ENCODE data around the gene LTBP2. TPM values are rescaled to one million over a fixed set of nuclear protein-coding genes. Genes with fewer than 3 reads are reported as not detected.

LTBP2 gene
- total RNA-seq, 1 experiment from 2014 or later: 17.4 TPM

- no peaks in the 10 kb centered on the region for H3K36me3 ChIP-seq (ENCODE audit: low read depth, low read length)
- no TSS peak for BruUV-seq (replicated peaks)
- no peak for ATAC-seq
- no peaks in the 10 kb centered on the region for H3F3A ChIP-seq (ENCODE audit: low read length, unreplicated experiment)
- H3K9ac ChIP-seq (ENCODE audit: low read length): no peak overlapping the region
- H3K4me3 ChIP-seq (ENCODE audit: low read length): no peak overlapping the region
- TF ChIP-seq EZH2 (IDR thresholded peaks at IDR 0.05; ENCODE audit: low read length, unreplicated experiment) (no peak), CTCF (conservative IDR thresholded peaks at IDR 0.05; ENCODE audit: low read depth, low read length) (no peak), EZH2phosphoT487 (IDR thresholded peaks at IDR 0.05; ENCODE audit: borderline replicate concordance, low read length) (no peak)
- H3K27me3 ChIP-seq (ENCODE audit: low read length): no peaks in the 10 kb centered on the region
- H3K9me2 ChIP-seq (replicated peaks; ENCODE audit: low read length): no peaks in the 10 kb centered on the region
- no peak overlapping the region for H2AFZ ChIP-seq (ENCODE audit: low read length)
- no peak overlapping the region for H3K4me2 ChIP-seq (ENCODE audit: low read length)
- no peak for DNase-seq
- CTCF ChIA-PET: no interaction called here
- H3K79me2 ChIP-seq (ENCODE audit: low read length): no peaks in the 10 kb centered on the region
- peaks cover 3% of the 10 kb centered on the region for H3K4me1 ChIP-seq (ENCODE audit: insufficient read depth, low read length)
- intact Hi-C loops (cut with micrococcal nuclease): no loop called here
- no peak overlapping the region for H3K27ac ChIP-seq (ENCODE audit: low read length)
- POLR2A ChIA-PET (ENCODE audit: unreplicated experiment): no interaction called here
- no peaks in the 10 kb centered on the region for H3K9me3 ChIP-seq (ENCODE audit: low read length)
- no peaks in the 10 kb centered on the region for H4K20me1 ChIP-seq (ENCODE audit: low read length)
Measured at GRCh38 chr14:74543771-74544438, 68.1 kb downstream of the LTBP2 start.

GRCh38 chr14:74542056-74542685 is 69.9 kb downstream of the LTBP2 start:
- H3K4me1 ChIP-seq (ENCODE audit: insufficient read depth, low read length): no peaks in the 10 kb centered on the region
- ChIA-PET CTCF (no interaction called here), POLR2A (ENCODE audit: unreplicated experiment) (no interaction called here)
- no TSS peak for BruUV-seq (replicated peaks)
- no peak overlapping the region for H3K27ac ChIP-seq (ENCODE audit: low read length)
- no peaks in the 10 kb centered on the region for H3K36me3 ChIP-seq (ENCODE audit: low read depth, low read length)
- no peaks in the 10 kb centered on the region for H3K79me2 ChIP-seq (ENCODE audit: low read length)
- ATAC-seq (no peak), DNase-seq (no peak)
- TF ChIP-seq EZH2 (IDR thresholded peaks at IDR 0.05; ENCODE audit: low read length, unreplicated experiment): no peak
- no peak for TF ChIP-seq CTCF (conservative IDR thresholded peaks at IDR 0.05; ENCODE audit: low read depth, low read length)
- H3F3A ChIP-seq (ENCODE audit: low read length, unreplicated experiment): no peaks in the 10 kb centered on the region
- no peak overlapping the region for H3K9ac ChIP-seq (ENCODE audit: low read length)
- no peaks in the 10 kb centered on the region for H3K27me3 ChIP-seq (ENCODE audit: low read length)
- no peaks in the 10 kb centered on the region for H4K20me1 ChIP-seq (ENCODE audit: low read length)
- no peaks in the 10 kb centered on the region for H3K9me2 ChIP-seq (replicated peaks; ENCODE audit: low read length)
- no peak overlapping the region for H3K4me2 ChIP-seq (ENCODE audit: low read length)
- no peaks in the 10 kb centered on the region for H3K9me3 ChIP-seq (ENCODE audit: low read length)
- intact Hi-C loops (cut with micrococcal nuclease): no loop called here
- no peak overlapping the region for H3K4me3 ChIP-seq (ENCODE audit: low read length)
- no peak overlapping the region for H2AFZ ChIP-seq (ENCODE audit: low read length)

- no peak overlapping the region for H3K9ac ChIP-seq (ENCODE audit: low read length)
- CTCF ChIA-PET: no interaction called here
- POLR2A ChIA-PET (ENCODE audit: unreplicated experiment): no interaction called here
- TF ChIP-seq CTCF (conservative IDR thresholded peaks at IDR 0.05; ENCODE audit: low read depth, low read length) (no peak), EZH2 (IDR thresholded peaks at IDR 0.05; ENCODE audit: low read length, unreplicated experiment) (no peak), EZH2phosphoT487 (IDR thresholded peaks at IDR 0.05; ENCODE audit: borderline replicate concordance, low read length) (no peak)
- BruUV-seq (replicated peaks): no TSS peak
- H3K9me2 ChIP-seq (replicated peaks; ENCODE audit: low read length): no peaks in the 10 kb centered on the region
- no peaks in the 10 kb centered on the region for H3K9me3 ChIP-seq (ENCODE audit: low read length)
- H3K4me2 ChIP-seq (ENCODE audit: low read length): no peak overlapping the region
- no peak overlapping the region for H3K27ac ChIP-seq (ENCODE audit: low read length)
- no peaks in the 10 kb centered on the region for H3K27me3 ChIP-seq (ENCODE audit: low read length)
- no peak overlapping the region for H3K4me3 ChIP-seq (ENCODE audit: low read length)
- no peak overlapping the region for H2AFZ ChIP-seq (ENCODE audit: low read length)
- H3K79me2 ChIP-seq (ENCODE audit: low read length): no peaks in the 10 kb centered on the region
- DNase-seq (no peak), ATAC-seq (no peak)
- no peaks in the 10 kb centered on the region for H3K4me1 ChIP-seq (ENCODE audit: insufficient read depth, low read length)
- H3K36me3 ChIP-seq (ENCODE audit: low read depth, low read length): no peaks in the 10 kb centered on the region
- H3F3A ChIP-seq (ENCODE audit: low read length, unreplicated experiment): no peaks in the 10 kb centered on the region
- intact Hi-C loops (cut with micrococcal nuclease): no loop called here
- no peaks in the 10 kb centered on the region for H4K20me1 ChIP-seq (ENCODE audit: low read length)
Measured at GRCh38 chr14:74541225-74541624, 70.8 kb downstream of the LTBP2 start.
